Measurements from ENCODE around the gene RIPOR3. TPM values are rescaled to one million over a fixed set of nuclear protein-coding genes. Genes with fewer than 3 reads are reported as not detected.

RIPOR3 gene
- total and polyA plus RNA-seq, 4 donors: 4.3 to 9.9 (median 7.7) TPM

- Histone ChIP-seq H3K4me1 (ENCODE audit: control insufficient read depth in 5 of 5, insufficient read depth in 5 of 5, low read length in 5 of 5) (peaks cover 0 to 15% (median 0%) of the 10 kb centered on the region in 5 donors), H3K9ac (ENCODE audit: insufficient read depth in 1 of 2, low read length in 2 of 2) (no peak overlapping the region), H3K27ac (ENCODE audit: low read depth in 1 of 2, low read length in 1 of 2) (no peak overlapping the region), H3K36me3 (ENCODE audit: control insufficient read depth in 4 of 4, insufficient read depth in 4 of 4, low read length in 4 of 4) (no peaks in the 10 kb centered on the region), H3K4me3 (no peak overlapping the region), H3K27me3 (ENCODE audit: control insufficient read depth in 3 of 3, insufficient read depth in 3 of 3, low read length in 2 of 3) (no peaks in the 10 kb centered on the region), H3K9me3 (ENCODE audit: control insufficient read depth in 4 of 4, insufficient read depth in 3 of 4, low read length in 3 of 4) (no peaks in the 10 kb centered on the region)
- 90 to 92% methylated on average over 4 of the region's 4 CpGs for WGBS, 2 donors
- no peak for DNase-seq
- ATAC-seq (ENCODE audit: insufficient read depth, low FRiP score): no peak
- no peak for TF ChIP-seq CTCF (IDR thresholded peaks at IDR 0.05; ENCODE audit: control extremely low read depth, extremely low read depth)
These were observed 39.7 kb downstream of the RIPOR3 start for GRCh38 chr20:50651676-50652075.

DNA sequence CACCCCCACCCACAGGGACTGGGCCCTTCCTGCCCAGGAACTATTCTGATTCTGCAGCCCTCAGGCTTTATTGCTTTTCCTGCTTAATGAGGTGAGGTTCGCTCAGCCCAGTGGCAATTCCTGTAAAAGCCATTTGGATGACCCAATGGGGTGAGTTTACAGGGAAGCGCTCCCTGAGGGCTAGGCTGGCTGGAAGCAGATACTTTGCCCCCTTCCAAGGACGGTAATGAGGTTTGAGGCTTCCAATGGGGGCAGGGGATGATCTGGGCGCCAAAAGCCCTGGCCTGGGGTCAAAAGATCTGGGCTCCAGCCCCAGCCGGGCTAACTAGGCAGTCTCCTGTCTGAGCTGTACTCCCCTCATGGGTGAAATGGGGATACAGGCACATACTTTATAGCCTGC is 41.8 kb downstream of the RIPOR3 start:
- no peaks in the 10 kb centered on the region for H3K27me3 ChIP-seq (ENCODE audit: control insufficient read depth in 3 of 3, insufficient read depth in 3 of 3, low read length in 2 of 3)
- no peak for DNase-seq
- no peaks in the 10 kb centered on the region for H3K36me3 ChIP-seq (ENCODE audit: control insufficient read depth in 4 of 4, insufficient read depth in 4 of 4, low read length in 4 of 4)
- H3K4me1 ChIP-seq (ENCODE audit: control insufficient read depth in 5 of 5, insufficient read depth in 5 of 5, low read length in 5 of 5): peaks cover 0 to 10% (median 3%) of the 10 kb centered on the region in 5 donors
- H3K4me3 ChIP-seq: no peak overlapping the region
- no peak for TF ChIP-seq CTCF (IDR thresholded peaks at IDR 0.05; ENCODE audit: control extremely low read depth, extremely low read depth)
- 85 to 97% methylated on average over 5 of the region's 5 CpGs for WGBS, 2 donors
- no peak overlapping the region for H3K27ac ChIP-seq (ENCODE audit: low read depth in 1 of 2, low read length in 1 of 2)
- no peak for ATAC-seq (ENCODE audit: insufficient read depth, low FRiP score)
- H3K9me3 ChIP-seq (ENCODE audit: control insufficient read depth in 4 of 4, insufficient read depth in 3 of 4, low read length in 3 of 4): peaks cover 0 to 2% (median 0%) of the 10 kb centered on the region in 4 donors
- no peak overlapping the region for H3K9ac ChIP-seq (ENCODE audit: insufficient read depth in 1 of 2, low read length in 2 of 2)

GRCh38 chr20:50648651-50649050 is 42.7 kb downstream of the RIPOR3 start:
- no peak for ATAC-seq (ENCODE audit: insufficient read depth, low FRiP score)
- WGBS, 2 donors: 98 to 99% methylated on average over 6 of the region's 6 CpGs
- H3K27ac ChIP-seq (ENCODE audit: low read depth in 1 of 2, low read length in 1 of 2): no peak overlapping the region

More at GRCh38 chr20:50648651-50649050, 42.7 kb downstream of the RIPOR3 start:
- Histone ChIP-seq H3K9ac (ENCODE audit: insufficient read depth in 1 of 2, low read length in 2 of 2) (no peak overlapping the region), H3K36me3 (ENCODE audit: control insufficient read depth in 4 of 4, insufficient read depth in 4 of 4, low read length in 4 of 4) (no peaks in the 10 kb centered on the region), H3K27me3 (ENCODE audit: control insufficient read depth in 3 of 3, insufficient read depth in 3 of 3, low read length in 2 of 3) (no peaks in the 10 kb centered on the region), H3K4me1 (ENCODE audit: control insufficient read depth in 5 of 5, insufficient read depth in 5 of 5, low read length in 5 of 5) (peaks cover 0 to 10% (median 3%) of the 10 kb centered on the region in 5 donors), H3K9me3 (ENCODE audit: control insufficient read depth in 4 of 4, insufficient read depth in 3 of 4, low read length in 3 of 4) (peaks cover 0 to 2% (median 0%) of the 10 kb centered on the region in 4 donors), H3K4me3 (no peak overlapping the region)
- no peak for TF ChIP-seq CTCF (IDR thresholded peaks at IDR 0.05; ENCODE audit: control extremely low read depth, extremely low read depth)
- no peak for DNase-seq

Data from lung (tissue), 12 donors.